ENCODE data around the gene HSD17B1.
A peak's percentile ranks its signal among the peaks of the same experiment; 100 is the strongest.
"Not testable (repeated sequence)": the region's sequence is repeated elsewhere in the genome, so short reads cannot be mapped to it uniquely, and the experiment has no call there.

HSD17B1 gene

DNA sequence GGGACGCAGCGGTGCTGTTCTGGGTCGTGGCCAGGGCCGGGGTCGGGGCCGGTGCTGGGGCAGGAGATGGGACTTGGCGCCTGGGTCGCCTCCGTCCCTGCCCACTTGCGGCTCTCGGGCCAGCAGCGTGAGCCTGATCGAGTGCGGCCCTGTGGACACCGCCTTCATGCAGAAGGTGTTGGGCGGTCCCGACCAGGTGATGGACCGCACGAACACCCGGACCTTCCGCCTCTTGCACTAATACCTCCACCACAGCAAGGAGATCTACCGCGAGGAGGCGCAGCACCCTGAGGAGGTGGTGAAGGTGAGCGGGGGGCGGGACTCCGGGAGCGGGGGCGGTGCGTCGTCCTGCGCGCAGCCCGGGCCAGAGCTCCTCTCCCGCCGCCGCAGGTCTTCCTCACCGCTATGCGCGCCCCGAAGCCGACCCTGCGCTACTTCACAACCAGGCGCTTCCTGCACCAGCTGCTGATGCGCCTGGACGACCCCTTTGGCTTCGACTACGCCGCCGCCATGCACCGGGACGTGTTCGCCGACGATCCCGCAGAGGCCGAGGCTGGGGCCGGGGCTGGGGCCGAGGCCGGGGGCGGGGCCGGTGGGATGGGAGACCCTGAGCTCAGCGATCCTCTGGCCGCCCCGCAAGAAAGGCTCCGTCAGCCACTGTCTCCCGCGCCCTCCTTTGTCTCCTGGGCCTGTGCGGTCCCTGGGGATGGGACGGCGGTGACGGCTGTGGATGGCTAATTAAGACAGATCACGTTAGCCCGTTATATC lies 4.5 kb upstream of the HSD17B1 start:
- DNase-seq: peak; percentile 82

DNA sequence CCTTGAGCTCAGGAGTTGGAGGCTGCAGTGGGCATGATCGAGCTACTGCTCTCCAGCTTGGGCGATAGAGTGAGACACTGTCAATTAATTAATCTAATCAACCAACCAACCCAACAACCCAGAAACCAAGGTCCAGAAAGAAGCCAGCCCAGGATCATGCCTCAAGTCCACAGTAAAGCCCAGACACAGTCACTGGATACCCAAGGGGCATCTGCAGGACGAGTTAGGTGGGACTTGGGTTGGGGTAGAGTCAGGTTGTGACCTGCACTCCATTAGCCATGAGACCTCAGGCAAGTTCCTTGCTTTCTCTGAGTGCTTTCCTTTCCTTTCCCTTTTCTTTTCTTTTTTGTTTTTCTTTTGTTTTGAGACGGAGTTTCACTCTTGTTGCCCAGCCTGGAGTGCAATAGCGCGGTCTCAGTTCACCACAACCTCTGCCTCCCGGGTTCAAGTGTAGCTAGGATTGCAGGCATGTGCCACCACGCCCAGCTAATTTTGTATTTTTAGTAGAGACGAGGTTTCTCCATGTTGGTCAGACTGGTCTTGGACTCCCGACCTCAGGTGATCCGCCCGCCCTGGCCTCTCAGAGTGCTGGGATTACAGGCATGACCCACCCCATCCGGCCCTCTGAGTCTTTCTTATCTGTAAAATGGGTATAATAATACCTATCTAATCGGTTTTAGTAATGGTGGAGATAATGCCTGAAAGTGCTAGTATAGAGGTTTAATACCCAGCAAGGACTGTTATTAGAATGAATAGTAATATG lies 3.5 kb upstream of the HSD17B1 start:
- DNase-seq: no peak

GRCh38 chr17:42553161-42553818 lies 567 bp downstream of the HSD17B1 start:
- no peak for DNase-seq

- no peak for DNase-seq
Measured at GRCh38 chr17:42553866-42554249, 1.1 kb downstream of the HSD17B1 start.

GRCh38 chr17:42554250-42555121 lies 1.8 kb downstream of the HSD17B1 start:
- DNase-seq: peak; percentile 83

DNA sequence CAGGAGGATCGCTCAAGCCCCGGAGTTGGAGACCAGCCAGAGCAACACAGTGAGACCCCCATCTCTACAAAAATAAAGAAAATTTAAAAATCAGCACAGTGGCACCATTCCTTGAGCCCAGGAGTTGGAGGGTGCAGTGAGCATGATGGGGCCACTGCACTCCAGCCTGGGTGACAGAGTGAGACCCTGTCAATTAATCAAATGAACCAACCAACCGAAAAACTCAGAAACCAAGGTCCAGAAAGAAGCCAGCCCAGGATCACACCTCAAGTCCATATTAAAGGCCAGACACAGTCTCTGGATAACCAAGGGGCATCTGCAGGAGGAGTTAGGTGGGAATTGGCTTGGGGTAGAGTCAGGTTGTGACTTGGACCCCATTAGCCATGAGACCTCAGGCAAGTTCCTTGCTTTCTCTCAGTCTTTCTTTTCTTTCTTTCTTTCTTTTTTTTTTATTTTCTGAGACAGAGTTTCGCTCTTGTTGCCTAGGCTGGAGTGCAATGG lies 2.4 kb downstream of the HSD17B1 start:
- DNase-seq: no peak

DNA sequence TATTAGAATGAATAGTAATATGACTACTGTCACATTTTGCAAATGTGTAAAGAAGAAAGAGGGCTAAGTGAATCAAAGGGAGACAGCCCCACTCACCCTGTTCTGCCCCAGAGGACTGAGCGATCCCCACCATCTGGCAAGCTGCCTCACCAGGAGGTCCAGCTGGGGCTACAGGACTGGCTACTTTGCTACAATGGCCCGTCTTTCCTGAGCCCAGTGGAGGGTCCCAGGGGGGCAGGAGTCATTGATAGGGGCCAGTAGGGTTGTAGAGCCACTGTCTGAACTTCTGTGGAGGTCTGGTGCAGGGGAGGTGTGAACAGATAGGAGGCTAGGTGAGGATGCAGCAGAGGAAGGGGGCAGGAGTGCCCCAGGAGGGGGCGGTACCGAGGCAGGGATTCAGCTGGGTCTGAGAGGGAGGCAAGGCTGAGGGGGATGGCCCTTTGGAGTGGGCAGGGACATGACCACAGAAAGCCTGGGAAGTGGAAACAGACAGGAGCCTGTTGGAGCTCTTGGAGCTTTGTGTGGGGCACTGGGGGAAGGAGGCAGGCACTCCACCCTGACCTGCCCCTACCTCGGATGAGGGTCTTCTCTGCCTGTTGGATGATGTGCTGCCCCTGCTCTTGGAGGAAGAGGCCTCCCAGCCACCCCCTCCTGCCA lies 3.4 kb downstream of the HSD17B1 start:
- DNase-seq: not testable (repeated sequence)

GRCh38 chr17:42559075-42559474 lies 6.4 kb downstream of the HSD17B1 start:
- no peak for DNase-seq

DNA sequence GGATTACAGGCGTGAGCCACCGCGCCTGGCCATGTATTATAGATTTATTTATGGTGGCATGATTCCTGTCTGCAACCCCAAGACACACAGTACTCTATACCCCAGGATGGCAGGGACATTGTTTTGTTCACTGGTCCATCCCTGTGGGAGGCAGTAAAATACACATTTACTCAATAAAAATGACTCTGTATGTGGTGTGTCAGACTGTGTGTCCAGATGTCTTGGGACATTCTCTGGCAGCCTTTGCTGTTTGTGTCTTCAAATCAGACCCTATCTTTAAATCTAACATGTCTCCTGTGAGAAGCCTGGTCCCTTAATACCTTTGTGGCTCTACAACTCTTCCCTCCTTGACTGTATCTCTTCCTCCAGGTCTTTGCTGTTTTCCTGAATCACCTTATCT lies 7.5 kb downstream of the HSD17B1 start:
- DNase-seq: no peak

DNA sequence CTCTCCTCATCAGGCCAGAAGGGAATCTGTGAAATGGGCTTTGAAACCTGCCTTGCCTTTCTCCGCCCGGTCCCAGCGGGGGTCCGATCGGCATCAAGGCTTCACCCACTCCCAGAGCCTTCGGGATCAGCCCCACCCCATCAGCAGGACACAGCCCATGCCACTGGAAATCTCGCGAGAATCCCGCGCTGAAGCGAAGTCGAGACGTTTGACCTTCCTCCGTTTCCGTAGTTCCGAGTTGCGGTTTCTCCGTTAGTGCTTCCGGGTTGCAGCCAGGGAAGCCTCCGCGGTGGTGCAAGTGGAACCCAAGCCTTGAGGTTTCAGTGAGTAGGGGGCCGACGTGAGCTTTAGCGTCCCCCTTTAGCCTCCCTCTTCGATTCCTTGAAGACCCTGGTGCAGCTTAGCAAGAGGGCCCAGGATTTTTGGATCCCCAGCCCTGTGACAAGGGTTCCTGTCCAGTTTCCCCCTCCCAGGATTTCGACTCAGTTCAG lies 9.2 kb downstream of the HSD17B1 start, which contains the start of gene COASY:
COASY (plus strand) TSS at position 252 of the 491 bp plus-strand sequence. CDS start 475 bp downstream, outside the sequence.
- peak; percentile 95 for DNase-seq

GRCh38 chr17:42562388-42563142 lies 9.8 kb downstream of the HSD17B1 start:
- no peak for DNase-seq

DNA sequence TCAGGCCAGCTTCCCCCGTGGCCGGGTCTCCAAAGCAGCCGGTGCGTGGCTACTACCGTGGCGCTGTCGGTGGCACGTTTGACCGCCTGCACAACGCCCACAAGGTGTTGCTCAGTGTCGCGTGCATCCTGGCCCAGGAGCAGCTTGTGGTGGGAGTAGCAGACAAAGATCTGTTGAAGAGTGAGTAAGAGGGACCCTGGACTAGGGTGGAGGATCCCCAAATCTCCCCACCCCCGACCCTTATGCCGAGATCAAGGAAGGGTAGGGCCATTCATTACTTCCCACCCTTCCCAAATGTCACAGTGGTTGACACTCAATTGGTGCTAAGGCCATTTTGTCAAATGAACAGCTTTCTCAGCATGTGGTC lies 10.4 kb downstream of the HSD17B1 start:
- no peak for DNase-seq

GRCh38 chr17:42563543-42563942 lies 10.8 kb downstream of the HSD17B1 start:
- DNase-seq: no peak

- DNase-seq: no peak
Measured at GRCh38 chr17:42563950-42564349, 11.2 kb downstream of the HSD17B1 start.

DNA sequence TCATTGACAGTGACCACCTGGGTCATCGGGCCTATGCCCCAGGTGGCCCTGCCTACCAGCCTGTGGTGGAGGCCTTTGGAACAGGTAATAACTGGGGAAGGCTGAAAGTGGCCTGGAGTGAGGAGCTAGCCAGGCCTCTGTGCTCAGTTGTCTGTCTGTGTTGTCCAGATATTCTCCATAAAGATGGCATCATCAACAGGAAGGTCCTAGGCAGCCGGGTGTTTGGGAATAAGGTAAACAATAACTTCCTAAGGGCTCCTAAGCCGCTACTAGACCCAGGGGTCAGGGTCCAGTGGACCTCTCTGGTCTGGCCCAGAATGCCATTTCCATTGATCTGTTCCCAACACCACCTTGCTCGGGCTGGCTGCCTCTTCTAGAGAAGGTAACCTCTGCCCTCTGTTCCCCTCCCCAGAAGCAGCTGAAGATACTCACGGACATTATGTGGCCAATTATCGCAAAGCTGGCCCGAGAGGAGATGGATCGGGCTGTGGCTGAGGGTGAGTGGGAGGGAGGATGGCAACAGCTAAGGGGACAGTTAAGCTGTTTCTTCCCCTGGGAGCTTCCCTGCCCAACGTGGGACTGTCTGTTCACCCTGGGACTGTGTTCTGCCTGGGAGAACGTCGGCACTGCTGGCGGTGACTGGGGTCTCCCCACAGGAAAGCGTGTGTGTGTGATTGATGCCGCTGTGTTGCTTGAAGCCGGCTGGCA lies 12.2 kb downstream of the HSD17B1 start:
- DNase-seq: no peak

GRCh38 chr17:42565523-42566214 lies 12.9 kb downstream of the HSD17B1 start:
- no peak for DNase-seq

DNA sequence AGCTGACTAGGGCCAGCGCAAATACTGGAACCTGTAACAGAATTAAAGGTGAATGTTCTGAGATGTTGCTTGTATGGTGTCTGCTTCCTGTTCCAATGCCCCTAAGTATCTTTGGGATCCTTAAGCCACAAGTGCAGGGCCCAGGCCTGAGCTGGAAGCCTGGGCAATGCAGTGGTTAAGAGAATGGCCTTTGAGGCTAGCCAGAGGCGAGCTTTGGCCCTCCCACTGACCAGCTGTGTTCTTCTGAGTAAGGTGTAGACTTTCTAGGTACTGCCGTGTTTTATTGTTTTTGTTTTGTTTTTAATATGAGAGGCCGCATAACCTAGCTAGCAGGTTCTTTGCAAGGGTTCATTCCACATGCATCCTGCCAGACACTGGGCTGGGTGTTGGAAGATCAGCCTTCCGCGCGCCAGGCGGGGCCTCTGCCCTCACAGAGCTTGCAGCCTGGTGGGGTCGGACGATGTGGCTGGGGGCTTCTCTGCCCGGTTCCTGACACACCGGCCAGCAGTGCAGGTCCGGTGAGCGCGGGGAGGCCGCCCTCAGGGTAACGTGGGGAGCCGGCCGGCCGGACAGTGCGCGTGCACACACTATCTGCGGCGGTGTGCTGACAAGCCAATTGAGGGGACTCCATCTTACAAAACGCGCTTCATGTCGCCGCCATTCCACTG lies 13.6 kb downstream of the HSD17B1 start:
- DNase-seq: no peak

DNA sequence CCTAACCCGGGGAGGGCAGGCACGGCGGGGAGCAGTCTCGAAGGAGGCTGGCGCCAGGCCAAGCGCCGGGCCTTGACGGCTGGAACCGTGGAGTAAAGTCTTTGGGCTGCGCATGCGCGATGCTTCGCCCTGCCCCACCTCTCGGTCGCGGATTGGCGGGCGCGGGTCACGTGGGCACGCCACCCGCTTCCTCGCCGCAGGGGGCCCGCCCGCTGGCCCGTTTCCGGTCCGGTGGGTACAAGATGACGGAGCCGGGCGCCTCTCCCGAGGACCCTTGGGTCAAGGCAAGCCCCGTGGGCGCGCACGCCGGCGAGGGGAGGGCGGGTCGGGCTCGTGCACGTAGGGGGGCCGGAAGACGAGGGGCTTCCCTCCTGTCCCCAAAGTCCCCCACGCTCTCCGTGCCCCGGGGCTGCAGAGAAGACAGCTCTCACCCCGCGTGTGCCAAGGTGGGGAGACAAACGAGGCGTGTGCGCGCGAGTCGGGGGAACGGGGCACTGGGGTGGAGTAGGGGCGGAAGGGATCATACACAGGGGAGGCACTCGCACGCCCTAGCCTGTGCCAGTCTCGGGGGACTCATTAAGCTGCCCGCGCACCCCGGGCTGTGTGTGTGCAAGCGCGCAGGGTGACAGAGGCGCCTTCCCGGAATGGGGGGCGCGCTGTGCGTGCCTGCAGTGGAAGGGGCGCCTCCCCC lies 14.3 kb downstream of the HSD17B1 start, which contains the start of gene MLX:
MLX (plus strand) TSS at position 218 of the 691 bp plus-strand sequence; CDS start at position 243, 25 bp downstream.
- DNase-seq: peak; percentile 93

Data from CD4-positive, alpha-beta T cell treated with Interleukin-10 for 1 hour (primary cell).